Upper lobe of right lung (tissue), 1 donor: ENCODE measurements around the gene IFNK. TPM values are rescaled to one million over a fixed set of nuclear protein-coding genes. Genes with fewer than 3 reads are reported as not detected.
A peak's percentile ranks its signal among the peaks of the same experiment; 100 is the strongest.

Source experiments
- ATAC-seq: fragments of 200-7000 bp; cut with Tn5 transposase; one replicate; pipeline ENCODE4 v1.9.1; 2020; ENCODE audit warnings: mild to moderate bottlenecking, moderate library complexity
- DNase-seq: peaks from one replicate; pipeline ENCODE4 v3.0.0-alpha.2; 2020
- H3K27ac ChIP-seq: fragments of 200-600 bp; one replicate; pipeline ENCODE4 v1.8.0; 2022
- H3K27me3 ChIP-seq: fragments of 200-600 bp; one replicate; pipeline ENCODE4 v1.8.0; 2022; ENCODE audit warnings: mild to moderate bottlenecking
- H3K36me3 ChIP-seq: fragments of 200-600 bp; one replicate; pipeline ENCODE4 v1.8.0; 2022
- H3K4me1 ChIP-seq: fragments of 200-600 bp; one replicate; pipeline ENCODE4 v1.8.0; 2022
- H3K4me3 ChIP-seq: fragments of 200-600 bp; one replicate; pipeline ENCODE4 v1.8.0; 2022; ENCODE audit warnings: mild to moderate bottlenecking
- H3K9me3 ChIP-seq: fragments of 200-600 bp; one replicate; pipeline ENCODE4 v1.8.0; 2022
- intact Hi-C: fragments of 100-400 bp; cut with DNase I; formaldehyde crosslinking; loops from one replicate; pipeline ENCODE4 v1.11.0; 2022
- total RNA-seq: library from RNA; stranded (reverse); fragmentation: NEBNext Ultra II Directional; extraction: Animal tissue kit (Norgen Biotek cat#: 25700); gene quantifications from one replicate; pipeline ENCODE4 v1.2.1, GENCODE V29; 2021
- TF ChIP-seq, protein P1 (sequence below): fragments of 200-600 bp; IDR thresholded peaks from one replicate; pipeline ENCODE4 v1.8.0; 2022; ENCODE audit warnings: antibody characterized with exemption
- donor health status: DM: no; HTN: yes; CAD: no; lungs with severe emphysema.

IFNK gene
- total RNA-seq, 1 donor from 2014 or later: not detected

DNA sequence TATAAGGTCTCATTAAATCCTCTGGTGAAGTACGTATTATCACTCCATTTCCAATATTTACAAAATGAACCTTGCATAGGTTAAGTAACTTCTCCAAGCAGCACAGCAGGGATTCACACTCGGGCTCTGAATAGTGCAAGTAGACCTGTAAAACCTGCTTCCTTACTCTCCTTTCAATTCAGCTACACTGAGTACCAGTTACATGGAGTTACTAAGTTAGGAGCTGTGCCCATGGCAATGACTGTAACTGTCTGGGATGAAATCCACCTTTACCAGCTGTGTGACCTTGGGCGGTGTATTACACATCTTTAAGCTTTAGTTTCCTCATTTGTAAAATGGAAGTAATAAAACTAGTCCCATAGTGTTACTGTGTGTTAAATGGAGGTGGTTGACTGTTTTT is 21.4 kb downstream of the IFNK start:
- peaks cover 11% of the 10 kb centered on the region for H3K36me3 ChIP-seq
- no peak overlapping the region for H3K27ac ChIP-seq
- TF ChIP-seq, protein P1, sequence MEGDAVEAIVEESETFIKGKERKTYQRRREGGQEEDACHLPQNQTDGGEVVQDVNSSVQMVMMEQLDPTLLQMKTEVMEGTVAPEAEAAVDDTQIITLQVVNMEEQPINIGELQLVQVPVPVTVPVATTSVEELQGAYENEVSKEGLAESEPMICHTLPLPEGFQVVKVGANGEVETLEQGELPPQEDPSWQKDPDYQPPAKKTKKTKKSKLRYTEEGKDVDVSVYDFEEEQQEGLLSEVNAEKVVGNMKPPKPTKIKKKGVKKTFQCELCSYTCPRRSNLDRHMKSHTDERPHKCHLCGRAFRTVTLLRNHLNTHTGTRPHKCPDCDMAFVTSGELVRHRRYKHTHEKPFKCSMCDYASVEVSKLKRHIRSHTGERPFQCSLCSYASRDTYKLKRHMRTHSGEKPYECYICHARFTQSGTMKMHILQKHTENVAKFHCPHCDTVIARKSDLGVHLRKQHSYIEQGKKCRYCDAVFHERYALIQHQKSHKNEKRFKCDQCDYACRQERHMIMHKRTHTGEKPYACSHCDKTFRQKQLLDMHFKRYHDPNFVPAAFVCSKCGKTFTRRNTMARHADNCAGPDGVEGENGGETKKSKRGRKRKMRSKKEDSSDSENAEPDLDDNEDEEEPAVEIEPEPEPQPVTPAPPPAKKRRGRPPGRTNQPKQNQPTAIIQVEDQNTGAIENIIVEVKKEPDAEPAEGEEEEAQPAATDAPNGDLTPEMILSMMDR: no peak
- no peak overlapping the region for H3K4me3 ChIP-seq
- no peaks in the 10 kb centered on the region for H3K27me3 ChIP-seq
- no peak for DNase-seq
- H3K9me3 ChIP-seq: no peaks in the 10 kb centered on the region
- H3K4me1 ChIP-seq: peaks cover 5% of the 10 kb centered on the region
- intact Hi-C loops: no loop called here
- ATAC-seq: peak; percentile 29

DNA sequence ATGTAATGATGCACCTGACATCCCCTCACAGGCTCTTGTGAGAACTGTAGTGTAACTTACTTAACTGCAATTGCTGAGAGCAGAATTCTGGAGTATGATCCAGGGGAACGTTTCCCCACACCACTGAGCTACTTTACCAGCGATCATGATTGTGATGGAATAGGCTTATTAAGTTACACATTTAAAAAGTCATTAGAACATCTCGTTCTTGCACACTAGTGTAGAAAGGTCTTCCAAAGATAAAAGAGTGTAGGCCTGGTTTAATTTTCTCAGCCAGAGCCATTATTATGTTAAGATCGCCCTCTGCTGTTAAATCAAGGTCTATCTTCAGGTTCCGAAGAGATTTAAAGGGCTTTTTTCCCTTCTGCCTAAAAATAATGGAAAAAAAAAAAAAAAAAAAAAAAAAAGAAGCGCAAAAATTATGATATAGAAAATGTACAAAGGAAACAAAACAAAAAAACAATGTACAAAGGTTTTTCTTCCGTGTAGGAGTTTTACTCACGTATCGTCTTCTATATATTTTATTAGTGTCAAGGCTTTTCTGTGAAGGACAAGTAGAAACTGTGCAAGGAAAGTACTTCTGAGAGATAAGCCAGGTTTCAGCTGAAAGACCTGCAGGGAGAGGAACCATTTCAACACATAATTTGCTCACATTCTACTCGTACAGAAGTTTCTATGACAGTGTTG is 24.1 kb downstream of the IFNK start:
- H3K4me1 ChIP-seq: no peaks in the 10 kb centered on the region
- H3K27me3 ChIP-seq: no peaks in the 10 kb centered on the region
- H3K36me3 ChIP-seq: peaks cover 24% of the 10 kb centered on the region
- no peak overlapping the region for H3K4me3 ChIP-seq
- TF ChIP-seq, protein P1: peak; percentile 52
- ATAC-seq (peak; percentile 81), DNase-seq (no peak)
- H3K27ac ChIP-seq: no peak overlapping the region
- intact Hi-C loops: no loop called here
- H3K9me3 ChIP-seq: no peaks in the 10 kb centered on the region

DNA sequence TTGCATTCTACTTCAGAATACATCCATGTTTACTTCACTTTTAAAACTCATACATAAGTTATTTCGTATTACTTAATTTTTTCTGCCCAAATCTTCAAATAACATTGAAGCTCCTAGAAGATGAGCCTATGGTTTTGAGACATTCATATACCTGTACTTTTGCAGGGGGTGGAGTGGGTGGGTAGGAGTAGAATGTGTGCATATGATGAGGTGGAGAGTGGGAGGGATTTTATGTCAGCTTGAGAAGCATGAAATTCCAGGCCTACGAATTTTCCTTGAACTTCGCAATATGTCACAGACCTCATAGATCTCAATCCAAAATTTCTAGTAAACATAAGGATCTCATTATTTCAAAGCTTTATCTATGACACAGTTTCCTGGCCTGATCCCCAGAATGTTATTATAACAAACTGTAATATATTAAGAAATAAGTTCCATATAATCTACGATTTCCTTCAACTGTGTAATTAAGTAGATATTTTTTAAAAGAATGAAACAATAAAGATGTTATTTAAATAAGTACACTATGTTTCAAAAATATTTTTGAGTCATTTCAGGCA is 25.2 kb downstream of the IFNK start:
- Histone ChIP-seq H3K36me3 (peaks cover 29% of the 10 kb centered on the region), H3K27me3 (no peaks in the 10 kb centered on the region)

DNA sequence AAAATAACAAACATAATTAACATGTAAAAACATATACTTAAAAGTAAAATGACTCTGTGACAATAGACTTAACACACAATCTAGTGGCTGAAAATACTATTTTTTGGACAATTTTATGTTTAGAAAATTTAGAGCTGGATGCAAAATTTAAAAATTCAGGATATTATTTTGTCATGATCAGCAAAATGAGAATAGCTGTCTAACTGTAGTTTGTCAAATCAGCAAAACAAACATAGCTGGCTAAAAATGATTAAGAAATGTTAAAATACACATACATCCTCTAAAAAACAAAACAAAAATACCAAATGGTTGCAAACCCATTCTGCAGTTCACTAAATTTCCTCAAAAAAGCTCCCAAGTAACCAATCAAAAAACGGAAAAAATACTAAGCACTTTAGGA is 30.6 kb downstream of the IFNK start:
- Histone ChIP-seq H3K9me3 (no peaks in the 10 kb centered on the region), H3K27ac (no peak overlapping the region), H3K27me3 (no peaks in the 10 kb centered on the region), H3K36me3 (peaks cover 72% of the 10 kb centered on the region), H3K4me1 (no peaks in the 10 kb centered on the region), H3K4me3 (no peak overlapping the region)
- TF ChIP-seq, protein P1: no peak
- no peak for ATAC-seq
- intact Hi-C loops: loop anchor here (5.0 kb wide), 1 partner anchor 217 kb away; no protein-coding TSS in a partner anchor
- DNase-seq: no peak

More for the DNA sequence above, 25.2 kb downstream of the IFNK start:
- Histone ChIP-seq H3K27ac (no peak overlapping the region), H3K4me1 (no peaks in the 10 kb centered on the region), H3K4me3 (no peak overlapping the region), H3K9me3 (no peaks in the 10 kb centered on the region)
- DNase-seq (no peak), ATAC-seq (no peak)
- intact Hi-C loops: no loop called here
- TF ChIP-seq, protein P1: no peak

DNA sequence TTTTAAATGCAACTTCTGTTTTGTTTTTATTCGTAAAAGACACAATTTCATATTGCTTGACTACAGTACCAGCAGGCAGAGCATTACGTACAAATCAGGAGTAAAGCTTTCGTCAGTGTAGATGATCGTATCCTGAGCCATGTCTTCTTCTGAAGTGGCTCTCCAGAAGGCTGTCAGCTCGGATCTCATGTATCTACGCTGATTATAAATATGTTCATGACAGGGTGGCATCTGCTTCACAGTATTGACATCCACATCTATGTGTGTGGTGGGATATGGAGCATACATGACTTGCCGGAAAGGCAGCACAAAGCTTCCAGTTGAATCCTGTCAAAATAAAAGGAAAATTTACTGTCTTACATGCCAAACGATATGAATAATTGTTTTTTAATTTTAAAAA is 32.4 kb downstream of the IFNK start:
- Histone ChIP-seq H3K36me3 (peaks cover 90% of the 10 kb centered on the region), H3K4me3 (no peak overlapping the region), H3K27me3 (no peaks in the 10 kb centered on the region), H3K9me3 (no peaks in the 10 kb centered on the region), H3K27ac (no peak overlapping the region), H3K4me1 (no peaks in the 10 kb centered on the region)
- DNase-seq (no peak), ATAC-seq (no peak)
- intact Hi-C loops: no loop called here
- TF ChIP-seq, protein P1: no peak
